DOHH2 (cell line): ENCODE data around the gene MTNR1B.

Experiments
- H3F3A ChIP-seq: fragments of 200-600 bp; sonication (generic), shearing (Covaris generic); 2 replicates; pipeline ENCODE4 v1.6.0; 2016; ENCODE audit warnings: antibody characterized with exemption, mild to moderate bottlenecking; ENCODE audit not compliant: control insufficient read depth, insufficient read depth
- H3K27ac ChIP-seq: fragments of 200-600 bp; sonication (generic); 2 replicates; pipeline ENCODE4 v1.5.1; 2014; ENCODE audit warnings: low read depth, mild to moderate bottlenecking, low read length, moderate library complexity
- H3K27me3 ChIP-seq: fragments of 200-600 bp; sonication (generic); 2 replicates; pipeline ENCODE4 v1.6.1; 2014; ENCODE audit warnings: mild to moderate bottlenecking, low read length, mixed read lengths; ENCODE audit not compliant: control insufficient read depth
- H3K36me3 ChIP-seq: fragments of 200-600 bp; sonication (generic); 2 replicates; pipeline ENCODE4 v1.6.1; 2014; ENCODE audit warnings: mild to moderate bottlenecking, low read length, moderate library complexity, mixed read lengths; ENCODE audit not compliant: control insufficient read depth
- H3K4me1 ChIP-seq: fragments of 200-600 bp; sonication (generic); 2 replicates; pipeline ENCODE4 v1.6.1; 2014; ENCODE audit warnings: mild to moderate bottlenecking, low read length, mixed read lengths; ENCODE audit not compliant: control insufficient read depth
- H3K4me2 ChIP-seq: fragments of 200-600 bp; sonication (generic); 2 replicates; pipeline ENCODE4 v1.6.0; 2014; ENCODE audit warnings: mild to moderate bottlenecking, low read length, moderate library complexity
- H3K4me3 ChIP-seq: fragments of 200-600 bp; sonication (generic); 2 replicates; pipeline ENCODE4 v1.5.1; 2014; ENCODE audit warnings: mild to moderate bottlenecking, low read length, mixed read lengths
- H3K79me2 ChIP-seq: fragments of 200-600 bp; sonication (generic); 2 replicates; pipeline ENCODE4 v1.6.1; 2014; ENCODE audit warnings: mild to moderate bottlenecking, low read length, mixed read lengths; ENCODE audit not compliant: control insufficient read depth
- H3K9me2 ChIP-seq: fragments of 200-600 bp; sonication (generic); replicated peaks from 2 replicates; pipeline ENCODE4 v1.6.1; 2014; ENCODE audit warnings: mild to moderate bottlenecking, low read length, mixed read lengths; ENCODE audit not compliant: control insufficient read depth
- H3K9me3 ChIP-seq: fragments of 200-600 bp; sonication (generic); 2 replicates; pipeline ENCODE4 v1.6.1; 2014; ENCODE audit warnings: antibody characterized with exemption, low read length, mixed read lengths; ENCODE audit not compliant: control insufficient read depth, insufficient read depth
- H4K20me1 ChIP-seq: fragments of 200-600 bp; sonication (generic); 2 replicates; pipeline ENCODE4 v1.6.0; 2014; ENCODE audit warnings: low read depth, mild to moderate bottlenecking, antibody characterized with exemption, low read length, moderate library complexity; ENCODE audit not compliant: control insufficient read depth, insufficient read depth
- CTCF ChIP-seq: fragments of 200-600 bp; sonication (generic); IDR thresholded peaks from one replicate; pipeline ENCODE4 v1.5.1; 2014; ENCODE audit warnings: antibody characterized with exemption, mild to moderate bottlenecking, low read depth, low read length; ENCODE audit not compliant: poor library complexity, severe bottlenecking
- EZH2phosphoT487 ChIP-seq: fragments of 200-600 bp; sonication (generic); IDR thresholded peaks from 2 replicates; pipeline ENCODE4 v1.6.1; 2017; ENCODE audit warnings: borderline replicate concordance, mild to moderate bottlenecking, antibody characterized with exemption, low read length, moderate library complexity, mixed read lengths

MTNR1B gene

DNA sequence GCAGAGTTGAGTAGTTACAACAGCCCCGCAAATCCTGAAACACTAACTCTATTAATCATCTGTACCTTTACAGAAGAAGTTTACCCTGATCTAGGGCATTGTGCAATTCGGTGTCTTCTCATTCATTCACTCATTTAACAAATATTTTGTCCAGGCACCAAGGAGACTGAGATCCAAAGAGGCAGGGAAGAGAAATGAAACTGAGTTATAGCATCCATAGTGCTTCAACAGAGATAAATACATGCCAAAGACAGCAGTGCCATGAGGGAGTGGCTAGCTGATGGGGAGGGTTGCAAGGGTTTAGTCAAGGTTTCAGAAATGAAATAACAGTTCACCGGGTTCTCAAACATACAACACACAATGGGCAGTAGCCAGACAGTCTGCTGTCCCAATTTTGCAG lies 40.2 kb upstream of the MTNR1B start:
- H3K9me3 ChIP-seq: peaks cover 8% of the 10 kb centered on the region; the same call in 1 of the 2 replicates
- no peaks in the 10 kb centered on the region for H3K4me1 ChIP-seq
- H3K36me3 ChIP-seq: no peaks in the 10 kb centered on the region
- TF ChIP-seq CTCF (no peak), EZH2phosphoT487 (no peak)
- no peak overlapping the region for H3K4me3 ChIP-seq
- H3F3A ChIP-seq: no peaks in the 10 kb centered on the region
- H3K9me2 ChIP-seq: no peaks in the 10 kb centered on the region
- H3K27ac ChIP-seq: no peak overlapping the region
- no peaks in the 10 kb centered on the region for H3K79me2 ChIP-seq
- no peaks in the 10 kb centered on the region for H4K20me1 ChIP-seq
- no peak overlapping the region for H3K4me2 ChIP-seq
- H3K27me3 ChIP-seq: no peaks in the 10 kb centered on the region

GRCh38 chr11:92929653-92930052 lies 39.8 kb upstream of the MTNR1B start:
- Histone ChIP-seq H3K4me1 (no peaks in the 10 kb centered on the region), H3K36me3 (no peaks in the 10 kb centered on the region), H3F3A (no peaks in the 10 kb centered on the region), H3K9me2 (no peaks in the 10 kb centered on the region), H3K27me3 (no peaks in the 10 kb centered on the region), H4K20me1 (no peaks in the 10 kb centered on the region), H3K27ac (no peak overlapping the region), H3K4me3 (no peak overlapping the region), H3K4me2 (no peak overlapping the region), H3K79me2 (no peaks in the 10 kb centered on the region), H3K9me3 (peaks cover 8% of the 10 kb centered on the region; the same call in 1 of the 2 replicates)
- TF ChIP-seq EZH2phosphoT487 (no peak), CTCF (no peak)

GRCh38 chr11:92931746-92932422 lies 37.6 kb upstream of the MTNR1B start:
- no peaks in the 10 kb centered on the region for H3K4me1 ChIP-seq
- H4K20me1 ChIP-seq: no peaks in the 10 kb centered on the region
- no peak overlapping the region for H3K4me3 ChIP-seq
- no peak overlapping the region for H3K4me2 ChIP-seq
- no peaks in the 10 kb centered on the region for H3K27me3 ChIP-seq
- H3K9me2 ChIP-seq: no peaks in the 10 kb centered on the region
- TF ChIP-seq EZH2phosphoT487 (no peak), CTCF (no peak)
- H3K9me3 ChIP-seq: no peaks in the 10 kb centered on the region
- no peaks in the 10 kb centered on the region for H3F3A ChIP-seq
- H3K27ac ChIP-seq: no peak overlapping the region
- no peaks in the 10 kb centered on the region for H3K36me3 ChIP-seq
- H3K79me2 ChIP-seq: no peaks in the 10 kb centered on the region
